Measurements from ENCODE around the gene ADCY10.

The ADCY10 gene

GRCh38 chr1:167803358-167804207, 110.4 kb downstream of the ADCY10 start:
- peak; percentile 93 for DNase-seq

- DNase-seq, result no peak
Measured at GRCh38 chr1:167802235-167802634, 111.7 kb downstream of the ADCY10 start.

GRCh38 chr1:167800251-167800650, 113.7 kb downstream of the ADCY10 start:
- no peak for DNase-seq

- DNase-seq, result no peak
Measured at GRCh38 chr1:167799747-167800146, 114.2 kb downstream of the ADCY10 start.

GRCh38 chr1:167798952-167799351, 115.0 kb downstream of the ADCY10 start:
- DNase-seq, result no peak

GRCh38 chr1:167797015-167797414, 116.9 kb downstream of the ADCY10 start:
- no peak for DNase-seq

GRCh38 chr1:167795810-167796740, 117.9 kb downstream of the ADCY10 start:
- DNase-seq, result no peak

GRCh38 chr1:167794043-167794442, 119.9 kb downstream of the ADCY10 start:
- no peak for DNase-seq

GRCh38 chr1:167792188-167792565, 121.8 kb downstream of the ADCY10 start:
- no peak for DNase-seq

GRCh38 chr1:167791281-167792187, 122.4 kb downstream of the ADCY10 start:
- no peak for DNase-seq

GRCh38 chr1:167790117-167790516, 123.8 kb downstream of the ADCY10 start:
- no peak for DNase-seq

GRCh38 chr1:167789501-167789900, 124.4 kb downstream of the ADCY10 start:
- no peak for DNase-seq

- no peak for DNase-seq
Measured at GRCh38 chr1:167786502-167786901, 127.4 kb downstream of the ADCY10 start.

- no peak for DNase-seq
Measured at GRCh38 chr1:167784876-167785550, 128.9 kb downstream of the ADCY10 start.

GRCh38 chr1:167782946-167783345, 131.0 kb downstream of the ADCY10 start:
- DNase-seq, result no peak

- no peak for DNase-seq
Measured at GRCh38 chr1:167781558-167781957, 132.4 kb downstream of the ADCY10 start.

GRCh38 chr1:167777269-167777650, 136.7 kb downstream of the ADCY10 start:
- DNase-seq, result no peak

GRCh38 chr1:167776616-167777268, 137.2 kb downstream of the ADCY10 start:
- no peak for DNase-seq

GRCh38 chr1:167776151-167776550, 137.8 kb downstream of the ADCY10 start:
- no peak for DNase-seq

GRCh38 chr1:167775178-167775577, 138.8 kb downstream of the ADCY10 start:
- no peak for DNase-seq

GRCh38 chr1:167774710-167775109, 139.2 kb downstream of the ADCY10 start:
- no peak for DNase-seq

GRCh38 chr1:167773516-167773915, 140.4 kb downstream of the ADCY10 start:
- DNase-seq, result no peak

All from NCI-H526 treated with DMSO at 0.1 percent for 48 hours (cell line).